GM12878 (cell line): ENCODE measurements around the gene SMG9.

ENCODE experiments used
- EZH2 ChIP-seq: IDR thresholded peaks from 2 replicates; pipeline ENCODE4 v1.6.1; 2012; ENCODE audit warnings: low read depth, mild to moderate bottlenecking, control low read depth, inconsistent platforms, low read length, borderline replicate concordance; ENCODE audit not compliant: control insufficient read depth
- FOS ChIP-seq: IDR thresholded peaks from 3 replicates; pipeline ENCODE4 v1.6.1; 2011; ENCODE audit warnings: borderline replicate concordance; ENCODE audit not compliant: insufficient read length; ENCODE audit errors: extremely low read depth
- HDAC2 ChIP-seq: fragments of 200-600 bp; sonication (generic); IDR thresholded peaks from 2 replicates; pipeline ENCODE4 v1.6.1; 2017
- JUND ChIP-seq: IDR thresholded peaks from 2 replicates; pipeline ENCODE4 v1.6.1; 2012; ENCODE audit warnings: low read depth, mild to moderate bottlenecking, low read length, improper control_type of control experiment, moderate library complexity
- POLR2A ChIP-seq: IDR thresholded peaks from 2 replicates; pipeline ENCODE4 v1.6.1; 2011; ENCODE audit warnings: low read depth, mild to moderate bottlenecking, low read length
- POLR2AphosphoS5 ChIP-seq: IDR thresholded peaks from 2 replicates; pipeline ENCODE4 v1.6.1; 2011; ENCODE audit warnings: mild to moderate bottlenecking, low read length, inconsistent platforms
- RBBP5 ChIP-seq: fragments of 200-600 bp; sonication (generic); conservative IDR thresholded peaks from 2 replicates; pipeline ENCODE4 v1.6.1; 2016
- SMAD1 ChIP-seq: fragments of 450-650 bp; IDR thresholded peaks from 2 replicates; pipeline ENCODE4 v1.6.1; 2018; ENCODE audit warnings: mild to moderate bottlenecking, low read depth; ENCODE audit not compliant: partially characterized antibody
- TCF7 ChIP-seq: IDR thresholded peaks from 2 replicates; pipeline ENCODE4 v1.6.1; 2014; ENCODE audit warnings: antibody characterized with exemption, borderline replicate concordance
- ZNF24 ChIP-seq: fragments of 450-650 bp; IDR thresholded peaks from 2 replicates; pipeline ENCODE4 v1.6.1; 2017; ENCODE audit warnings: antibody characterized with exemption, mild to moderate bottlenecking
- TF ChIP-seq, protein P1 (sequence below): IDR thresholded peaks from 2 replicates; pipeline ENCODE4 v1.6.1; 2011; ENCODE audit warnings: low read depth, low read length, improper control_type of control experiment, borderline replicate concordance
- TF ChIP-seq, protein P2 (sequence below), 3 experiments: IDR thresholded peaks in 2 of 3; conservative IDR thresholded peaks in 1 of 3; 2 replicates each; pipeline ENCODE4 v1.5.1; 2011; ENCODE audit warnings: low read depth in 3 of 3, low read length in 3 of 3, mild to moderate bottlenecking in 3 of 3, control low read depth in 2 of 3, moderate library complexity in 2 of 3, inconsistent platforms in 1 of 3, mixed read lengths in 1 of 3; ENCODE audit not compliant: control insufficient read depth in 2 of 3, insufficient read depth in 1 of 3; ENCODE audit errors: extremely low read depth in 1 of 3
- TF ChIP-seq, protein P3 (sequence below): IDR thresholded peaks from 2 replicates; pipeline ENCODE4 v1.6.1; 2012; ENCODE audit warnings: mild to moderate bottlenecking, low read depth, low read length

DNA sequence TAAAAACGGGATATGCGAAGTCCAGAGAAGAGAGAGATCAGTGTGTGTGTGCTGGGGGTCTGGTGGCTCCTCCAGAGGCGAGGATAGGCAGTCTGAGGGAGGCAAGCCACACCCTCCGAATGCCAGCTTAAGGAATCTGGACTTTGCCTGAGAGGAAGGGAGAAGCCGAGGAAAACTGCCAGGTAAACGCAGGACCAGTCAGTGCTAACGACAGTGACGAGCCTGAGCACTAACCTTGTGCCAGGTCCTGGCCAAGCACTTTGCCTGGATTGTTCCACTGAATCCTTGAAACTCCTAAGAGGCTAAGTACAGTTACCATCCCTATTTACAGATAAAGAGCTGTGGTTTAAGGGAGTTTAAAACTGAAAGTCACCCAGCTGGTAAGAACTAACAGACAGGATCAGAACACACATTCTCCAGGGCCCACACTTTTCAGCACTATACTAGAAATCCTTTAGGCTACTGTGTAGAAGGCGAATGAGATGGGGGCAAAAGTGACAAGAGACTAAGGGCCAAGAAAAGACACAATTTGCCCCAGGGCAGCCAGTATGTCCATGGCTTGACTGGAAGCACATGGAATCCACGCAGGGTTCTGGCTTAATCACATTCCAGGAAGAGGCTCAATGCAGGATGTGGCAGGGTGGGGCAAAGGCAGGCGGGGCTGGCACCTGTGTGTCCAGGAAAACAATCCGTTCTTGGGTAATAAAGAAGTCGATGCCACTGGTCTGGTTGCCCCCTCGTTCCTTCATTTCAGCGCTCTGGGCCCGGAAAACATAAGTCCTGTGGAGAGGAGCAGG is 15.1 kb downstream of the SMG9 start:
- TF ChIP-seq EZH2: no peak
- TF ChIP-seq, protein P1, sequence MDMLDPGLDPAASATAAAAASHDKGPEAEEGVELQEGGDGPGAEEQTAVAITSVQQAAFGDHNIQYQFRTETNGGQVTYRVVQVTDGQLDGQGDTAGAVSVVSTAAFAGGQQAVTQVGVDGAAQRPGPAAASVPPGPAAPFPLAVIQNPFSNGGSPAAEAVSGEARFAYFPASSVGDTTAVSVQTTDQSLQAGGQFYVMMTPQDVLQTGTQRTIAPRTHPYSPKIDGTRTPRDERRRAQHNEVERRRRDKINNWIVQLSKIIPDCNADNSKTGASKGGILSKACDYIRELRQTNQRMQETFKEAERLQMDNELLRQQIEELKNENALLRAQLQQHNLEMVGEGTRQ: no peak
- no peak for TF ChIP-seq TCF7
- TF ChIP-seq POLR2A: no peak
- TF ChIP-seq, protein P2, sequence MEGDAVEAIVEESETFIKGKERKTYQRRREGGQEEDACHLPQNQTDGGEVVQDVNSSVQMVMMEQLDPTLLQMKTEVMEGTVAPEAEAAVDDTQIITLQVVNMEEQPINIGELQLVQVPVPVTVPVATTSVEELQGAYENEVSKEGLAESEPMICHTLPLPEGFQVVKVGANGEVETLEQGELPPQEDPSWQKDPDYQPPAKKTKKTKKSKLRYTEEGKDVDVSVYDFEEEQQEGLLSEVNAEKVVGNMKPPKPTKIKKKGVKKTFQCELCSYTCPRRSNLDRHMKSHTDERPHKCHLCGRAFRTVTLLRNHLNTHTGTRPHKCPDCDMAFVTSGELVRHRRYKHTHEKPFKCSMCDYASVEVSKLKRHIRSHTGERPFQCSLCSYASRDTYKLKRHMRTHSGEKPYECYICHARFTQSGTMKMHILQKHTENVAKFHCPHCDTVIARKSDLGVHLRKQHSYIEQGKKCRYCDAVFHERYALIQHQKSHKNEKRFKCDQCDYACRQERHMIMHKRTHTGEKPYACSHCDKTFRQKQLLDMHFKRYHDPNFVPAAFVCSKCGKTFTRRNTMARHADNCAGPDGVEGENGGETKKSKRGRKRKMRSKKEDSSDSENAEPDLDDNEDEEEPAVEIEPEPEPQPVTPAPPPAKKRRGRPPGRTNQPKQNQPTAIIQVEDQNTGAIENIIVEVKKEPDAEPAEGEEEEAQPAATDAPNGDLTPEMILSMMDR (IDR thresholded peaks at IDR 0.05 in 2 of 3, conservative IDR thresholded peaks at IDR 0.05 in 1 of 3; ENCODE audit: control insufficient read depth in 2 of 3, extremely low read depth in 1 of 3, insufficient read depth in 1 of 3, low read depth in 3 of 3, low read length in 3 of 3): no peak
- TF ChIP-seq, protein P3, sequence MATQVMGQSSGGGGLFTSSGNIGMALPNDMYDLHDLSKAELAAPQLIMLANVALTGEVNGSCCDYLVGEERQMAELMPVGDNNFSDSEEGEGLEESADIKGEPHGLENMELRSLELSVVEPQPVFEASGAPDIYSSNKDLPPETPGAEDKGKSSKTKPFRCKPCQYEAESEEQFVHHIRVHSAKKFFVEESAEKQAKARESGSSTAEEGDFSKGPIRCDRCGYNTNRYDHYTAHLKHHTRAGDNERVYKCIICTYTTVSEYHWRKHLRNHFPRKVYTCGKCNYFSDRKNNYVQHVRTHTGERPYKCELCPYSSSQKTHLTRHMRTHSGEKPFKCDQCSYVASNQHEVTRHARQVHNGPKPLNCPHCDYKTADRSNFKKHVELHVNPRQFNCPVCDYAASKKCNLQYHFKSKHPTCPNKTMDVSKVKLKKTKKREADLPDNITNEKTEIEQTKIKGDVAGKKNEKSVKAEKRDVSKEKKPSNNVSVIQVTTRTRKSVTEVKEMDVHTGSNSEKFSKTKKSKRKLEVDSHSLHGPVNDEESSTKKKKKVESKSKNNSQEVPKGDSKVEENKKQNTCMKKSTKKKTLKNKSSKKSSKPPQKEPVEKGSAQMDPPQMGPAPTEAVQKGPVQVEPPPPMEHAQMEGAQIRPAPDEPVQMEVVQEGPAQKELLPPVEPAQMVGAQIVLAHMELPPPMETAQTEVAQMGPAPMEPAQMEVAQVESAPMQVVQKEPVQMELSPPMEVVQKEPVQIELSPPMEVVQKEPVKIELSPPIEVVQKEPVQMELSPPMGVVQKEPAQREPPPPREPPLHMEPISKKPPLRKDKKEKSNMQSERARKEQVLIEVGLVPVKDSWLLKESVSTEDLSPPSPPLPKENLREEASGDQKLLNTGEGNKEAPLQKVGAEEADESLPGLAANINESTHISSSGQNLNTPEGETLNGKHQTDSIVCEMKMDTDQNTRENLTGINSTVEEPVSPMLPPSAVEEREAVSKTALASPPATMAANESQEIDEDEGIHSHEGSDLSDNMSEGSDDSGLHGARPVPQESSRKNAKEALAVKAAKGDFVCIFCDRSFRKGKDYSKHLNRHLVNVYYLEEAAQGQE: no peak
- no peak for TF ChIP-seq POLR2AphosphoS5
- TF ChIP-seq FOS: no peak
- no peak for TF ChIP-seq JUND
- TF ChIP-seq HDAC2: no peak
- TF ChIP-seq RBBP5: no peak
- no peak for TF ChIP-seq ZNF24
- no peak for TF ChIP-seq SMAD1
